Measurements from ENCODE around the gene ROR2.

The ROR2 gene

GRCh38 chr9:91844701-91845291 is 105.2 kb downstream of the ROR2 start:
- no peak for TF ChIP-seq TCF12 (IDR thresholded peaks at IDR 0.05; ENCODE audit: low read depth)
- no peak for TF ChIP-seq CEBPB (IDR thresholded peaks at IDR 0.05)
- TF ChIP-seq EP300 (IDR thresholded peaks at IDR 0.05; ENCODE audit: borderline replicate concordance): no peak
- no peak for TF ChIP-seq RAD21 (IDR thresholded peaks at IDR 0.05; ENCODE audit: low read depth)
- no peak for TF ChIP-seq FOXM1 (IDR thresholded peaks at IDR 0.05; ENCODE audit: borderline replicate concordance, low read depth)
- no peak for TF ChIP-seq USF1 (IDR thresholded peaks at IDR 0.05)
- no peak for TF ChIP-seq REST (IDR thresholded peaks at IDR 0.05; ENCODE audit: low read depth)
- TF ChIP-seq ZBTB7A (IDR thresholded peaks at IDR 0.05; ENCODE audit: low read depth): no peak
- no peak for TF ChIP-seq MAX (IDR thresholded peaks at IDR 0.05)
- TF ChIP-seq TEAD4 (IDR thresholded peaks at IDR 0.05): no peak
- no peak for TF ChIP-seq NFIC (IDR thresholded peaks at IDR 0.05)
- no peak for TF ChIP-seq CREB1 (IDR thresholded peaks at IDR 0.05; ENCODE audit: low read depth)
- no peak for TF ChIP-seq YY1 (IDR thresholded peaks at IDR 0.05; ENCODE audit: low read depth)
- no peak for TF ChIP-seq EGR1 (IDR thresholded peaks at IDR 0.05)
- no peak for TF ChIP-seq TAF1 (IDR thresholded peaks at IDR 0.05; ENCODE audit: low read depth)

- TF ChIP-seq YY1 (IDR thresholded peaks at IDR 0.05; ENCODE audit: low read depth) (no peak), FOXM1 (IDR thresholded peaks at IDR 0.05; ENCODE audit: borderline replicate concordance, low read depth) (no peak), TAF1 (IDR thresholded peaks at IDR 0.05; ENCODE audit: low read depth) (no peak), EGR1 (IDR thresholded peaks at IDR 0.05) (no peak), USF1 (IDR thresholded peaks at IDR 0.05) (no peak), REST (IDR thresholded peaks at IDR 0.05; ENCODE audit: low read depth) (no peak), CREB1 (IDR thresholded peaks at IDR 0.05; ENCODE audit: low read depth) (no peak), MAX (IDR thresholded peaks at IDR 0.05) (no peak), CEBPB (IDR thresholded peaks at IDR 0.05) (no peak), TCF12 (IDR thresholded peaks at IDR 0.05; ENCODE audit: low read depth) (no peak), ZBTB7A (IDR thresholded peaks at IDR 0.05; ENCODE audit: low read depth) (no peak), EP300 (IDR thresholded peaks at IDR 0.05; ENCODE audit: borderline replicate concordance) (no peak), TEAD4 (IDR thresholded peaks at IDR 0.05) (no peak)
Observed at GRCh38 chr9:91844190-91844589, 105.8 kb downstream of the ROR2 start.

GRCh38 chr9:91843623-91844148 is 106.3 kb downstream of the ROR2 start:
- TF ChIP-seq MAX (IDR thresholded peaks at IDR 0.05) (no peak), ZBTB7A (IDR thresholded peaks at IDR 0.05; ENCODE audit: low read depth) (no peak)

GRCh38 chr9:91843093-91843492 is 106.9 kb downstream of the ROR2 start:
- no peak for TF ChIP-seq MAX (IDR thresholded peaks at IDR 0.05)
- TF ChIP-seq CREB1 (IDR thresholded peaks at IDR 0.05; ENCODE audit: low read depth): no peak
- TF ChIP-seq YY1 (IDR thresholded peaks at IDR 0.05; ENCODE audit: low read depth): no peak
- TF ChIP-seq RAD21 (IDR thresholded peaks at IDR 0.05; ENCODE audit: low read depth): no peak
- no peak for TF ChIP-seq ZBTB7A (IDR thresholded peaks at IDR 0.05; ENCODE audit: low read depth)
- no peak for TF ChIP-seq EGR1 (IDR thresholded peaks at IDR 0.05)
- TF ChIP-seq TAF1 (IDR thresholded peaks at IDR 0.05; ENCODE audit: low read depth): no peak
- no peak for TF ChIP-seq EP300 (IDR thresholded peaks at IDR 0.05; ENCODE audit: borderline replicate concordance)
- no peak for TF ChIP-seq TEAD4 (IDR thresholded peaks at IDR 0.05)
- TF ChIP-seq CEBPB (IDR thresholded peaks at IDR 0.05): no peak

- TF ChIP-seq YY1 (IDR thresholded peaks at IDR 0.05; ENCODE audit: low read depth) (no peak), TEAD4 (IDR thresholded peaks at IDR 0.05) (no peak), REST (IDR thresholded peaks at IDR 0.05; ENCODE audit: low read depth) (no peak), EP300 (IDR thresholded peaks at IDR 0.05; ENCODE audit: borderline replicate concordance) (no peak), TCF12 (IDR thresholded peaks at IDR 0.05; ENCODE audit: low read depth) (no peak)
Observed at GRCh38 chr9:91842358-91843049, 107.5 kb downstream of the ROR2 start.

Measured in Ishikawa (cell line).